C4-2B (cell line): ENCODE measurements around the gene OSBPL10.

Experiments
- ZFX ChIP-seq: fragments of 450-650 bp; IDR thresholded peaks from 2 replicates; pipeline ENCODE4 v1.6.1; 2017
- TF ChIP-seq, protein P1 (sequence below): fragments of 450-650 bp; conservative IDR thresholded peaks from 2 replicates; pipeline ENCODE4 v1.5.1; 2017; ENCODE audit warnings: mild to moderate bottlenecking

GRCh38 chr3:31996195-31996594 lies 15.1 kb upstream of the OSBPL10 start:
- TF ChIP-seq, protein P1, sequence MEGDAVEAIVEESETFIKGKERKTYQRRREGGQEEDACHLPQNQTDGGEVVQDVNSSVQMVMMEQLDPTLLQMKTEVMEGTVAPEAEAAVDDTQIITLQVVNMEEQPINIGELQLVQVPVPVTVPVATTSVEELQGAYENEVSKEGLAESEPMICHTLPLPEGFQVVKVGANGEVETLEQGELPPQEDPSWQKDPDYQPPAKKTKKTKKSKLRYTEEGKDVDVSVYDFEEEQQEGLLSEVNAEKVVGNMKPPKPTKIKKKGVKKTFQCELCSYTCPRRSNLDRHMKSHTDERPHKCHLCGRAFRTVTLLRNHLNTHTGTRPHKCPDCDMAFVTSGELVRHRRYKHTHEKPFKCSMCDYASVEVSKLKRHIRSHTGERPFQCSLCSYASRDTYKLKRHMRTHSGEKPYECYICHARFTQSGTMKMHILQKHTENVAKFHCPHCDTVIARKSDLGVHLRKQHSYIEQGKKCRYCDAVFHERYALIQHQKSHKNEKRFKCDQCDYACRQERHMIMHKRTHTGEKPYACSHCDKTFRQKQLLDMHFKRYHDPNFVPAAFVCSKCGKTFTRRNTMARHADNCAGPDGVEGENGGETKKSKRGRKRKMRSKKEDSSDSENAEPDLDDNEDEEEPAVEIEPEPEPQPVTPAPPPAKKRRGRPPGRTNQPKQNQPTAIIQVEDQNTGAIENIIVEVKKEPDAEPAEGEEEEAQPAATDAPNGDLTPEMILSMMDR = no peak
- TF ChIP-seq ZFX = no peak
